Activated T-helper 2 cell treated with anti-CD3 and anti-CD28 coated beads, Interferon-gamma antibody, Interleukin-2, Interleukin-4, amounts not matched to agents 10 μg/mL and 5 μg/mL and 100 μg/mL, durations not matched to agents 14 hours and 24 hours and 36 hours (primary cell): ENCODE measurements around the gene CPNE9. TPM values are rescaled to one million over a fixed set of nuclear protein-coding genes. Genes with fewer than 3 reads are reported as not detected.
"Not testable (repeated sequence)": the region's sequence is repeated elsewhere in the genome, so short reads cannot be mapped to it uniquely, and the experiment has no call there.

Source experiments
- DNase-seq: peaks from one replicate; pipeline ENCODE4 v3.0.0; 2021; ENCODE audit warnings: low spot score
- H3K27ac Mint-ChIP-seq: one replicate; pipeline ENCODE4 v1.8.0; 2021; ENCODE audit warnings: mixed read lengths
- H3K27me3 Mint-ChIP-seq: one replicate; pipeline ENCODE4 v1.8.0; 2021; ENCODE audit warnings: low read depth, mixed read lengths
- H3K36me3 Mint-ChIP-seq: one replicate; pipeline ENCODE4 v1.8.0; 2021; ENCODE audit warnings: low read depth, mixed read lengths
- H3K4me1 Mint-ChIP-seq: one replicate; pipeline ENCODE4 v1.8.0; 2021; ENCODE audit warnings: low read depth, mixed read lengths
- H3K4me3 Mint-ChIP-seq: one replicate; pipeline ENCODE4 v1.8.0; 2021; ENCODE audit warnings: low read depth, mild to moderate bottlenecking, moderate library complexity, mixed read lengths
- H3K9me3 Mint-ChIP-seq: one replicate; pipeline ENCODE4 v1.8.0; 2021; ENCODE audit warnings: mixed read lengths
- intact Hi-C: fragments of 100-400 bp; cut with micrococcal nuclease; formaldehyde crosslinking; loops from one replicate; pipeline ENCODE4 v1.15.1; 2023
- total RNA-seq: library from RNA; stranded (reverse); gene quantifications from 2 replicates; pipeline ENCODE4 v1.2.3, GENCODE V29; 2022

CPNE9 gene
- total RNA-seq, 1 donor from 2014 or later, result 0.50 TPM

GRCh38 chr3:9768141-9768775, 64.6 kb downstream of the CPNE9 start:
- H3K4me3 Mint-ChIP-seq, result peak overlapping the region; percentile 82
- intact Hi-C loops, result loop anchor here (2.0 to 5.0 kb wide), 2 partner anchors 17 to 39 kb away; no protein-coding TSS in a partner anchor

GRCh38 chr3:9769012-9769411, 65.4 kb downstream of the CPNE9 start:
- H3K9me3 Mint-ChIP-seq, result no peaks in the 10 kb centered on the region
- peak overlapping the region; percentile 82 for H3K4me3 Mint-ChIP-seq
- H3K27me3 Mint-ChIP-seq, result no peaks in the 10 kb centered on the region
- DNase-seq, result no peak
- H3K27ac Mint-ChIP-seq, result peak overlapping the region; percentile 65
- intact Hi-C loops, result loop anchor here (1.0 to 5.0 kb wide), 4 partner anchors 9 to 38 kb away; partner anchors contain the start of gene TADA3
- peaks cover 36% of the 10 kb centered on the region for H3K4me1 Mint-ChIP-seq
- H3K36me3 Mint-ChIP-seq, result peaks cover 32% of the 10 kb centered on the region

More at GRCh38 chr3:9768141-9768775, 64.6 kb downstream of the CPNE9 start:
- H3K27ac Mint-ChIP-seq, result peak overlapping the region; percentile 1
- no peaks in the 10 kb centered on the region for H3K27me3 Mint-ChIP-seq
- no peak for DNase-seq
- peaks cover 36% of the 10 kb centered on the region for H3K4me1 Mint-ChIP-seq
- H3K36me3 Mint-ChIP-seq, result peaks cover 34% of the 10 kb centered on the region
- no peaks in the 10 kb centered on the region for H3K9me3 Mint-ChIP-seq

- DNase-seq, result peak; percentile 70
- Mint-ChIP-seq H3K9me3 (no peaks in the 10 kb centered on the region), H3K27me3 (no peaks in the 10 kb centered on the region), H3K27ac (peak within 1 kb of the TSS; percentile 65), H3K4me1 (peaks cover 36% of the 10 kb centered on the region), H3K36me3 (peaks cover 31% of the 10 kb centered on the region), H3K4me3 (peak within 1 kb of the TSS; percentile 82)
- intact Hi-C loops, result loop anchor here (1.0 to 5.0 kb wide), 4 partner anchors 9 to 38 kb away; partner anchors contain the start of gene TADA3
Measured at GRCh38 chr3:9769426-9770275, 66.0 kb downstream of the CPNE9 start, which contains the start of gene CAMK1. TSS of gene CAMK1 (minus strand) at chr3:9769947. CDS start at chr3:9767749, 2,198 bp downstream.

GRCh38 chr3:9770276-9770812, 66.7 kb downstream of the CPNE9 start:
- no peak for DNase-seq
- intact Hi-C loops, result no loop called here
- no peaks in the 10 kb centered on the region for H3K27me3 Mint-ChIP-seq

GRCh38 chr3:9771007-9771406, 67.4 kb downstream of the CPNE9 start:
- H3K4me3 Mint-ChIP-seq, result peak overlapping the region; percentile 82
- H3K27ac Mint-ChIP-seq, result peak overlapping the region; percentile 39
- not testable (repeated sequence) for H3K9me3 Mint-ChIP-seq

More at GRCh38 chr3:9770276-9770812, 66.7 kb downstream of the CPNE9 start:
- peaks cover 26% of the 10 kb centered on the region for H3K36me3 Mint-ChIP-seq
- H3K4me3 Mint-ChIP-seq, result peak overlapping the region; percentile 82
- peak overlapping the region; percentile 30 for H3K27ac Mint-ChIP-seq
- H3K9me3 Mint-ChIP-seq, result no peaks in the 10 kb centered on the region
- peaks cover 35% of the 10 kb centered on the region for H3K4me1 Mint-ChIP-seq

GRCh38 chr3:9776896-9777693, 73.5 kb downstream of the CPNE9 start:
- peak overlapping the region; percentile 98 for H3K27ac Mint-ChIP-seq

More at GRCh38 chr3:9771007-9771406, 67.4 kb downstream of the CPNE9 start:
- DNase-seq, H3K27me3 Mint-ChIP-seq, intact Hi-C loops: not testable (repeated sequence)
- peaks cover 36% of the 10 kb centered on the region for H3K4me1 Mint-ChIP-seq
- peaks cover 21% of the 10 kb centered on the region for H3K36me3 Mint-ChIP-seq

GRCh38 chr3:9777694-9778021, 74.0 kb downstream of the CPNE9 start:
- H3K27me3 Mint-ChIP-seq, result no peaks in the 10 kb centered on the region
- peak overlapping the region; percentile 98 for H3K27ac Mint-ChIP-seq
- H3K36me3 Mint-ChIP-seq, result peaks cover 35% of the 10 kb centered on the region
- DNase-seq, result no peak
- H3K4me1 Mint-ChIP-seq, result peaks cover 55% of the 10 kb centered on the region
- peak overlapping the region; percentile 51 for H3K4me3 Mint-ChIP-seq
- intact Hi-C loops, result loop anchor here (1.0 to 2.0 kb wide), 5 partner anchors 8 to 47 kb away; partner anchors contain the start of genes BRPF1, CAMK1 and TADA3
- no peaks in the 10 kb centered on the region for H3K9me3 Mint-ChIP-seq

More at GRCh38 chr3:9776896-9777693, 73.5 kb downstream of the CPNE9 start:
- Mint-ChIP-seq H3K27me3 (no peaks in the 10 kb centered on the region), H3K36me3 (peaks cover 30% of the 10 kb centered on the region), H3K4me3 (no peak overlapping the region), H3K4me1 (peaks cover 51% of the 10 kb centered on the region), H3K9me3 (no peaks in the 10 kb centered on the region)
- intact Hi-C loops, result no loop called here
- DNase-seq, result no peak

- intact Hi-C loops, result loop anchor here (1.0 to 2.0 kb wide), 5 partner anchors 9 to 48 kb away; partner anchors contain the start of genes BRPF1, CAMK1 and TADA3
- H3K27ac Mint-ChIP-seq, result peak overlapping the region; percentile 98
- H3K27me3 Mint-ChIP-seq, result no peaks in the 10 kb centered on the region
- H3K9me3 Mint-ChIP-seq, result no peaks in the 10 kb centered on the region
- DNase-seq, result no peak
- peak overlapping the region; percentile 51 for H3K4me3 Mint-ChIP-seq
- peaks cover 58% of the 10 kb centered on the region for H3K4me1 Mint-ChIP-seq
- H3K36me3 Mint-ChIP-seq, result peaks cover 40% of the 10 kb centered on the region
Measured at GRCh38 chr3:9778143-9779074, 74.8 kb downstream of the CPNE9 start.

- Mint-ChIP-seq H3K4me1 (peaks cover 58% of the 10 kb centered on the region), H3K9me3 (no peaks in the 10 kb centered on the region), H3K4me3 (peak overlapping the region; percentile 28), H3K36me3 (peaks cover 45% of the 10 kb centered on the region), H3K27ac (peak overlapping the region; percentile 98), H3K27me3 (no peaks in the 10 kb centered on the region)
- intact Hi-C loops, result loop anchor here (2.0 kb wide), 2 partner anchors 28 to 48 kb away; partner anchors contain the start of gene BRPF1
- DNase-seq, result no peak
Measured at GRCh38 chr3:9779075-9779593, 75.5 kb downstream of the CPNE9 start.
